ENCODE data around the gene HLX.

- TF ChIP-seq RBM39 (optimal IDR thresholded peaks at IDR 0.05; ENCODE audit: low read depth, low read length), result no peak
- no peak for TF ChIP-seq THRB (CRISPR knock-in tag; conservative IDR thresholded peaks at IDR 0.05)
- no peak for TF ChIP-seq CCAR2 (IDR thresholded peaks at IDR 0.05; ENCODE audit: low read depth, low read length)
- TF ChIP-seq CTCF (IDR thresholded peaks at IDR 0.05 in 2 of 3, conservative IDR thresholded peaks at IDR 0.05 in 1 of 3; ENCODE audit: insufficient read depth in 2 of 3, low read depth in 1 of 3, low read length in 3 of 3), result no peak
- TF ChIP-seq ZNF561 (CRISPR knock-in tag; conservative IDR thresholded peaks at IDR 0.05), result no peak
- TF ChIP-seq ESRRA (IDR thresholded peaks at IDR 0.05; ENCODE audit: borderline replicate concordance, low read depth), result no peak
- no peak for TF ChIP-seq MAFG (tag; conservative IDR thresholded peaks at IDR 0.05)
- TF ChIP-seq ZNF507 (tag; conservative IDR thresholded peaks at IDR 0.05), result no peak
Observed at GRCh38 chr1:220892997-220893700, 13.9 kb downstream of the HLX start.

Data from K562 (cell line).